Trophoblast cell (in vitro differentiated cells and primary cell): ENCODE measurements around the gene KCNJ10.

ENCODE experiments used
- DNase-seq, 2 donors: peaks; one replicate each; pipeline ENCODE4 v3.0.0-alpha.2; 2016
- H2AFZ ChIP-seq: 2 replicates; pipeline ENCODE4 v1.6.1; 2013; ENCODE audit warnings: low read length, moderate library complexity, mild to moderate bottlenecking; ENCODE audit not compliant: insufficient read depth, poor library complexity
- H2AK5ac ChIP-seq: 2 replicates; pipeline ENCODE4 v1.6.1; 2013; ENCODE audit warnings: mild to moderate bottlenecking, low read length
- H2BK120ac ChIP-seq: 2 replicates; pipeline ENCODE4 v1.6.1; 2013; ENCODE audit warnings: low read length, mild to moderate bottlenecking, moderate library complexity; ENCODE audit not compliant: insufficient read depth, poor library complexity
- H2BK12ac ChIP-seq: 2 replicates; pipeline ENCODE4 v1.6.1; 2013; ENCODE audit warnings: mild to moderate bottlenecking, low read length, moderate library complexity
- H2BK5ac ChIP-seq: 2 replicates; pipeline ENCODE4 v1.6.1; 2013; ENCODE audit warnings: low read length, low read depth, moderate library complexity, mild to moderate bottlenecking; ENCODE audit not compliant: poor library complexity
- H3K14ac ChIP-seq: 2 replicates; pipeline ENCODE4 v1.6.1; 2013; ENCODE audit warnings: mild to moderate bottlenecking, low read length
- H3K18ac ChIP-seq: 2 replicates; pipeline ENCODE4 v1.6.1; 2013; ENCODE audit warnings: mild to moderate bottlenecking, low read length
- H3K23ac ChIP-seq: 2 replicates; pipeline ENCODE4 v1.6.1; 2013; ENCODE audit warnings: low read length
- H3K27ac ChIP-seq: 2 replicates; pipeline ENCODE4 v1.5.1; 2013; ENCODE audit warnings: low read depth, mild to moderate bottlenecking, inconsistent platforms, low read length, moderate library complexity
- H3K27me3 ChIP-seq: 2 replicates; pipeline ENCODE4 v1.6.1; 2013; ENCODE audit warnings: inconsistent platforms, mild to moderate bottlenecking, low read length, moderate library complexity; ENCODE audit not compliant: insufficient read depth
- H3K36me3 ChIP-seq, 2 experiments: 1 replicate in 1 of 2; 2 replicates in 1 of 2; pipeline ENCODE4 v1.6.1; 2013; ENCODE audit warnings: low read length in 2 of 2, mild to moderate bottlenecking in 2 of 2, moderate library complexity in 1 of 2; ENCODE audit not compliant: insufficient read depth in 2 of 2, control insufficient read depth in 1 of 2
- H3K4ac ChIP-seq: 2 replicates; pipeline ENCODE4 v1.6.1; 2013; ENCODE audit warnings: low read depth, mild to moderate bottlenecking, low read length, moderate library complexity
- H3K4me1 ChIP-seq, 2 experiments: 1 replicate in 1 of 2; 2 replicates in 1 of 2; pipeline ENCODE4 v1.6.1; 2013; ENCODE audit warnings: low read length in 2 of 2, mild to moderate bottlenecking in 2 of 2, moderate library complexity in 1 of 2; ENCODE audit not compliant: insufficient read depth in 2 of 2, control insufficient read depth in 1 of 2
- H3K4me2 ChIP-seq: 2 replicates; pipeline ENCODE4 v1.6.1; 2013; ENCODE audit warnings: inconsistent platforms, mild to moderate bottlenecking, low read length, moderate library complexity
- H3K4me3 ChIP-seq: 2 replicates; pipeline ENCODE4 v1.5.1; 2013; ENCODE audit warnings: mild to moderate bottlenecking, low read depth, low read length, inconsistent platforms
- H3K79me1 ChIP-seq: one replicate; pipeline ENCODE4 v1.6.1; 2013; ENCODE audit warnings: low read length
- H3K79me2 ChIP-seq: 2 replicates; pipeline ENCODE4 v1.6.1; 2013; ENCODE audit warnings: low read length, mild to moderate bottlenecking; ENCODE audit not compliant: control insufficient read depth, insufficient read depth, poor library complexity
- H3K9ac ChIP-seq: 2 replicates; pipeline ENCODE4 v1.6.1; 2013; ENCODE audit warnings: mild to moderate bottlenecking, low read length
- H3K9me3 ChIP-seq: 2 replicates; pipeline ENCODE4 v1.6.1; 2013; ENCODE audit warnings: low read depth, mild to moderate bottlenecking, control low read depth, inconsistent platforms, low read length; ENCODE audit not compliant: insufficient read depth
- H4K12ac ChIP-seq: 2 replicates; pipeline ENCODE4 v1.6.1; 2013; ENCODE audit warnings: low read depth, mild to moderate bottlenecking, low read length, moderate library complexity
- H4K8ac ChIP-seq: 2 replicates; pipeline ENCODE4 v1.6.1; 2013; ENCODE audit warnings: low read depth, mild to moderate bottlenecking, low read length, moderate library complexity
- H4K91ac ChIP-seq: one replicate; pipeline ENCODE4 v1.6.1; 2013; ENCODE audit warnings: low read depth, mild to moderate bottlenecking, low read length, moderate library complexity
- WGBS: extraction: QIAGEN DNeasy Blood & Tissue Kit; methylation state at CpG from one replicate; pipeline ENCODE4 v1.1.7; 2013; ENCODE audit warnings: missing lambda C conversion rate; ENCODE audit not compliant: insufficient read length, insufficient coverage; ENCODE audit errors: extremely low coverage; 5-methylcytosine and 5-hydroxymethylcytosine counted together

KCNJ10 gene

DNA sequence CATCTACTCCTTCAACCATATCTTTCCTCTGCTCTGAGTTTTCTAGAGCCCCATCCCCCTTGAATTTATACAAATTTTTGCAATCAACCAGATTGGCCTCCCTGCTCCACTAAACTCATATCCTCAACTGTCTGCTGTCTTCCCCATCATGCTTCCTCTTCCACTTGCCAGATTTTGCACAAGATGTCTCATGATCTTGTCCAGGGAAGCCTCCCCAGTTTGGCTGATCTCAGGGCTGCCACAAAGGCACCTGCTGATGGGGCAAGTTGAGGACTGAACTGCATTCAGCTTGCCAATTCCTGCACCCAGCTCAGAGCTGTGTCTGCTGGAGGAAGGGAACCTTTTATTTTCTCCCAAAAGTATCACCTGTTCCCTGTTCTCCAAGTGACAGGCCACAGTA lies 7.5 kb upstream of the KCNJ10 start:
- Histone ChIP-seq H2BK5ac (no peak overlapping the region), H4K12ac (no peak overlapping the region), H3K79me1 (no peaks in the 10 kb centered on the region), H4K8ac (no peak overlapping the region), H3K79me2 (no peaks in the 10 kb centered on the region), H3K36me3 (no peaks in the 10 kb centered on the region), H4K91ac (no peak overlapping the region), H2BK120ac (no peak overlapping the region), H3K4me1 (no peaks in the 10 kb centered on the region), H2BK12ac (no peak overlapping the region), H3K18ac (no peak overlapping the region), H3K4me2 (no peak overlapping the region), H2AFZ (no peak overlapping the region), H3K14ac (no peak overlapping the region), H3K9ac (no peak overlapping the region), H3K27ac (no peak overlapping the region), H3K27me3 (peaks cover 5% of the 10 kb centered on the region), H3K23ac (no peak overlapping the region), H3K4me3 (no peak overlapping the region), H3K9me3 (no peaks in the 10 kb centered on the region), H2AK5ac (no peak overlapping the region), H3K4ac (no peak overlapping the region)
- DNase-seq = no peak

DNA sequence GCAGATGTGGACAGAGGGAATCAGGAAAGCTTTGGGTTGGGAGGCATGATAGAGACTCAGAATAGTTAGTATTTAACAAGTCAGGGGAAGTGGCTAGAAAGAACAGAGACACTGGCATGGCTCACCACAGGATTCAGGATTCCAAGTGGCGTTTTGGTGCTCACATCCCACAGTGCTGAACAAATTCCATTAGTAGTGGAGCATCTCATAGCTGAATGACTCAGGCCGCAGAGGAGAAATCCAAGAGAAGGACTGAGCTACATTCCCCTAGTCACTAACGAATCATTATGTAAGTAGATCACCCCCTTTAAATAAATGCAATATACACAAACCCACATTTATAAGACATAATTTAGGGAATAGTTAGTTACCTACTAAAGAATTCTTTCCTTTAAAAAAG lies 6.3 kb upstream of the KCNJ10 start:
- Histone ChIP-seq H2BK5ac (no peak overlapping the region), H3K27ac (no peak overlapping the region), H3K18ac (no peak overlapping the region), H2BK12ac (no peak overlapping the region), H2BK120ac (no peak overlapping the region), H3K4me2 (no peak overlapping the region), H2AFZ (no peak overlapping the region), H3K36me3 (no peaks in the 10 kb centered on the region), H4K91ac (no peak overlapping the region), H3K9ac (no peak overlapping the region), H4K12ac (no peak overlapping the region), H3K14ac (no peak overlapping the region), H3K79me1 (no peaks in the 10 kb centered on the region), H3K23ac (no peak overlapping the region), H3K4ac (no peak overlapping the region), H3K27me3 (no peaks in the 10 kb centered on the region), H3K4me1 (no peaks in the 10 kb centered on the region), H3K79me2 (no peaks in the 10 kb centered on the region), H3K9me3 (no peaks in the 10 kb centered on the region), H4K8ac (no peak overlapping the region), H3K4me3 (no peak overlapping the region), H2AK5ac (no peak overlapping the region)
- WGBS = no CpG with 5 or more reads among the region's 3 CpGs
- no peak for DNase-seq

DNA sequence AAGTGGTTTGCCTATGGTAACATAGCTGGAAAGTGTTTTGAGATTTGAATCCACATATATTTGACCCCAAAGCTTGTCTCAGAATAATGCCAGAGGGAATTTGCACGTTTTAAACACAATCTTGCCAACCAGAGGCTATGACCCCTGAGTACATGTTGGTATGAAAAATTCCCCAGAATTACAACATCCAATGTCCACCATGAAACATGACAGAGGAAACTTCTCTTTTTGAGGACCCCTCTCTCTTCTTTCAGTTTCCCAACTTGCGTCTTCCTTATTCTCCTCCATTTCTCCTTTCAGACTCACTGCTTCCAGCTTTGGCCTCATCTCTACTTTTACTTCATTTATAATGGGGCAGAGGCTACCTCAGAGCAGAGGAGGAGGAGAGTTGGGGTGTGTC lies 5.9 kb upstream of the KCNJ10 start:
- peaks cover 0 to under 1% of the 10 kb centered on the region in 2 experiments for H3K4me1 ChIP-seq
- H3K9me3 ChIP-seq = no peaks in the 10 kb centered on the region
- no peak overlapping the region for H4K91ac ChIP-seq
- no peaks in the 10 kb centered on the region for H3K27me3 ChIP-seq
- no peak overlapping the region for H3K23ac ChIP-seq
- H3K79me2 ChIP-seq = no peaks in the 10 kb centered on the region
- H3K4ac ChIP-seq = no peak overlapping the region
- no peak overlapping the region for H3K4me3 ChIP-seq
- no peak overlapping the region for H2BK5ac ChIP-seq
- WGBS = no CpG with 5 or more reads among the region's 2 CpGs
- H3K14ac ChIP-seq = no peak overlapping the region
- DNase-seq = peak in 1 of 2 donors; percentile 20
- H3K4me2 ChIP-seq = no peak overlapping the region
- H2BK120ac ChIP-seq = no peak overlapping the region
- H3K79me1 ChIP-seq = no peaks in the 10 kb centered on the region
- H4K8ac ChIP-seq = no peak overlapping the region
- no peak overlapping the region for H2AFZ ChIP-seq
- H3K36me3 ChIP-seq = no peaks in the 10 kb centered on the region
- H3K18ac ChIP-seq = no peak overlapping the region
- no peak overlapping the region for H3K9ac ChIP-seq
- H2BK12ac ChIP-seq = no peak overlapping the region
- H4K12ac ChIP-seq = no peak overlapping the region
- H2AK5ac ChIP-seq = no peak overlapping the region
- no peak overlapping the region for H3K27ac ChIP-seq

DNA sequence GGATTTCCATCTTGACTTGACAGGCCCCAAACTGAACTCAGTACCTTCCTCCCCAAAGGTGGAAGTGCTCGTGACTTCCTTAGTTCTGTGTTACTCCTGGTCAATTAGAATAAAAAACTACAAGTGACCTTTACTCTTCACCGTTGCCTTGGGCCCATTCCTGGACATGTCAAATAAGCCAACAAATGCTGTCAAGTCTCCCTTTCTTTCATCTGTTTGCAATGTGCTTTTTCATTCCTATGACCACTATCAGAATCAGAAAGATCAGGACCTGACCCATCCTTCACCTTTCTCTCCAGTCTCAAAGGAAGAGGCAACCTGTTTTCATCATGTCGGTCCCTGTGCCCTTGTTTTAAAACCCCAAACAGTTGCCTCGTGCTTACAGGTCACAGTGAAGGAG lies 4.9 kb upstream of the KCNJ10 start:
- whole genome bisulfite sequencing = no CpG with 5 or more reads among the region's 4 CpGs
- Histone ChIP-seq H2BK120ac (no peak overlapping the region), H3K9me3 (no peaks in the 10 kb centered on the region), H2AK5ac (no peak overlapping the region), H3K27ac (no peak overlapping the region), H4K12ac (no peak overlapping the region), H3K4me2 (no peak overlapping the region), H3K14ac (no peak overlapping the region), H4K8ac (no peak overlapping the region), H3K79me1 (no peaks in the 10 kb centered on the region), H4K91ac (no peak overlapping the region), H3K9ac (no peak overlapping the region), H3K23ac (no peak overlapping the region), H3K4ac (no peak overlapping the region), H3K79me2 (no peaks in the 10 kb centered on the region), H2BK5ac (no peak overlapping the region), H3K18ac (no peak overlapping the region), H3K4me3 (no peak overlapping the region), H3K4me1 (peaks cover 0 to 6% of the 10 kb centered on the region in 2 experiments), H2BK12ac (no peak overlapping the region), H3K27me3 (no peaks in the 10 kb centered on the region), H2AFZ (no peak overlapping the region), H3K36me3 (no peaks in the 10 kb centered on the region)
- no peak for DNase-seq
